ENCODE results near the gene SNCG.
"Not testable (repeated sequence)": the region's sequence is repeated elsewhere in the genome, so short reads cannot be mapped to it uniquely, and the experiment has no call there.

DNA sequence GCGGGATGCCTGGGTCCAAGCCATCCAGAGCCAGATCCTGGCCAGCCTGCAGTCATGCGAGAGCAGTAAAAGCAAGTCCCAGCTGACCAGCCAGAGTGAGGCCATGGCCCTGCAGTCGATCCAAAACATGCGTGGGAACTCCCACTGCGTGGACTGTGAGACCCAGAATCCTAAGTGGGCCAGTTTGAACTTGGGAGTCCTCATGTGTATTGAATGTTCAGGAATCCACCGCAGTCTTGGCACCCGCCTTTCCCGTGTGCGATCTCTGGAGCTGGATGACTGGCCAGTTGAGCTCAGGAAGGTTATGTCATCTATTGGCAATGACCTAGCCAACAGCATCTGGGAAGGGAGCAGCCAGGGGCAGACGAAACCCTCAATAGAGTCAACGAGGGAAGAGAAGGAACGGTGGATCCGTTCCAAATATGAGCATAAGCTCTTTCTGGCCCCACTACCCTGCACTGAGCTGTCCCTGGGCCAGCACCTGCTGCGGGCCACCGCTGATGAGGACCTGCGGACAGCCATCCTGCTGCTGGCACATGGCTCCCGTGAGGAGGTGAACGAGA, 50.8 kb downstream of the SNCG start:
- TF ChIP-seq, protein P1, sequence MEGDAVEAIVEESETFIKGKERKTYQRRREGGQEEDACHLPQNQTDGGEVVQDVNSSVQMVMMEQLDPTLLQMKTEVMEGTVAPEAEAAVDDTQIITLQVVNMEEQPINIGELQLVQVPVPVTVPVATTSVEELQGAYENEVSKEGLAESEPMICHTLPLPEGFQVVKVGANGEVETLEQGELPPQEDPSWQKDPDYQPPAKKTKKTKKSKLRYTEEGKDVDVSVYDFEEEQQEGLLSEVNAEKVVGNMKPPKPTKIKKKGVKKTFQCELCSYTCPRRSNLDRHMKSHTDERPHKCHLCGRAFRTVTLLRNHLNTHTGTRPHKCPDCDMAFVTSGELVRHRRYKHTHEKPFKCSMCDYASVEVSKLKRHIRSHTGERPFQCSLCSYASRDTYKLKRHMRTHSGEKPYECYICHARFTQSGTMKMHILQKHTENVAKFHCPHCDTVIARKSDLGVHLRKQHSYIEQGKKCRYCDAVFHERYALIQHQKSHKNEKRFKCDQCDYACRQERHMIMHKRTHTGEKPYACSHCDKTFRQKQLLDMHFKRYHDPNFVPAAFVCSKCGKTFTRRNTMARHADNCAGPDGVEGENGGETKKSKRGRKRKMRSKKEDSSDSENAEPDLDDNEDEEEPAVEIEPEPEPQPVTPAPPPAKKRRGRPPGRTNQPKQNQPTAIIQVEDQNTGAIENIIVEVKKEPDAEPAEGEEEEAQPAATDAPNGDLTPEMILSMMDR (IDR thresholded peaks at IDR 0.05) = not testable (repeated sequence)
- not testable (repeated sequence) for TF ChIP-seq POLR2AphosphoS5, POLR2A (IDR thresholded peaks at IDR 0.05)
